Heart left ventricle (tissue), 16 donors: ENCODE data around the gene CCDC178. TPM values are rescaled to one million over a fixed set of nuclear protein-coding genes. Genes with fewer than 3 reads are reported as not detected.

Source experiments
- ATAC-seq, 4 donors: fragments of 200-7000 bp; cut with Tn5 transposase; one replicate each; pipeline ENCODE4 v1.9.1; 2020 to 2022; ENCODE audit warnings: moderate library complexity in 4 of 4, mild to moderate bottlenecking in 3 of 4, moderate number of reproducible peaks in 1 of 4
- DNase-seq, 5 donors: peaks; one replicate each; pipeline ENCODE4 v3.0.0-alpha.2; 2020
- H3K27ac ChIP-seq, 12 donors: fragments of 200-600 bp; sonication (generic) in 4 of 12; one replicate each; pipeline versions ENCODE4 v1.5.0 to v1.8.0; 2016 to 2022; ENCODE audit warnings: mild to moderate bottlenecking in 2 of 12
- H3K27me3 ChIP-seq, 9 donors: fragments of 200-600 bp; sonication (generic) in 2 of 9; one replicate each; pipeline versions ENCODE4 v1.5.1 to v1.8.0; 2016 to 2022; ENCODE audit warnings: mild to moderate bottlenecking in 3 of 9
- H3K36me3 ChIP-seq, 9 donors: fragments of 200-600 bp; sonication (generic) in 2 of 9; one replicate each; pipeline versions ENCODE4 v1.5.0 to v1.8.0; 2018 to 2022; ENCODE audit warnings: mild to moderate bottlenecking in 2 of 9
- H3K4me1 ChIP-seq, 12 donors: fragments of 200-600 bp; sonication (generic) in 4 of 12; one replicate each; pipeline versions ENCODE4 v1.5.0 to v1.8.0; 2016 to 2022; ENCODE audit warnings: mild to moderate bottlenecking in 3 of 12
- H3K4me3 ChIP-seq, 12 donors: fragments of 200-600 bp; sonication (generic) in 4 of 12; one replicate each; pipeline versions ENCODE4 v1.5.0 to v1.8.0; 2017 to 2022; ENCODE audit warnings: mild to moderate bottlenecking in 9 of 12, moderate library complexity in 4 of 12
- H3K9me3 ChIP-seq, 12 donors: fragments of 200-600 bp; sonication (generic) in 4 of 12; one replicate each; pipeline versions ENCODE4 v1.5.0 to v1.8.0; 2016 to 2022; ENCODE audit warnings: mild to moderate bottlenecking in 1 of 12
- POLR2A ChIP-seq, 2 donors: fragments of 450-650 bp; IDR thresholded peaks; one replicate each; pipeline ENCODE4 v1.6.1; 2017; ENCODE audit warnings: antibody characterized with exemption in 2 of 2, mild to moderate bottlenecking in 2 of 2, moderate library complexity in 2 of 2
- WGBS, 4 donors: extraction: QIAGEN DNeasy Blood & Tissue Kit in 2 of 4; methylation state at CpG; one replicate each; pipeline versions ENCODE4 v1.1.5 to v1.1.7; 2013 to 2018; 5-methylcytosine and 5-hydroxymethylcytosine counted together
- intact Hi-C, 10 donors: fragments of 100-400 bp; cut with DNase I; formaldehyde crosslinking; loops; one replicate each; pipeline versions ENCODE4 v1.11.1 to v1.14.2; 2022
- polyA plus RNA-seq, 2 donors: library from polyadenylated mRNA; stranded (reverse); fragments of 200-250 nt; gene quantifications; one replicate each; pipeline ENCODE4 v1.2.3, GENCODE V29; 2013
- total RNA-seq, 9 donors: library from RNA; depleted of rRNA in 2 of 9; stranded (reverse); fragments of >200 nt in 2 of 9; fragmentation: NEBNext Ultra II Directional in 3 of 9; extraction: Animal tissue kit (Norgen Biotek cat#: 25700) in 3 of 9; gene quantifications; one replicate each; pipeline versions ENCODE4 v1.1.0 to v1.2.4, GENCODE V29; 2016 to 2023
- TF ChIP-seq, protein P1 (sequence below), 12 donors: fragments of 200-600 bp; sonication (generic) in 4 of 12; IDR thresholded peaks; one replicate each; pipeline versions ENCODE4 v1.5.0 to v1.8.0; 2018 to 2022; ENCODE audit warnings: antibody characterized with exemption in 12 of 12, mild to moderate bottlenecking in 5 of 12
- donor health status: ischemic (EF 13 %, LVEDD 7.1; RV severe dilation, severe dysfunction).
- donor health status: healthy with polysubstance abuse.
- donor health status: DM: no; HTN: yes; CAD: no.
- donor health status: DM: no; HTN: no; CAD: no.
- donor health status: ischemic (EF 25% LVEDD 6.9; RV normal size, moderate dysfunction).
- donor health status: ischemic (EF 25% LVEDD 5.7; RV mildly dilated, moderate dysfunction).
- donor health status: healthy.
- donor health status: DM: yes; HTN: yes; CAD: no.
- donor health status: ischemic (EF 35%, LVEDD 5.7; RV mildly dilated, moderate dysfunction).
- donor health status: nonischemic (EF 11% LVEDD 7.7; RV severe dilation, severe dysfunction).
- donor health status: DM: yes; HTN: yes; CAD: no.
- donor health status: PGD.
- donor health status: ischemic (EF 29% LVEDD 5.4; RV normal size, mild dysfunction).
- donor health status: nonischemic (EF 23%, LVEDD 6.1; RV moderate dilation, normal function).

The CCDC178 gene
- total and polyA plus RNA-seq, 11 donors = 0.23 to 1.00 (median 0.41) TPM; not detected in 3

DNA sequence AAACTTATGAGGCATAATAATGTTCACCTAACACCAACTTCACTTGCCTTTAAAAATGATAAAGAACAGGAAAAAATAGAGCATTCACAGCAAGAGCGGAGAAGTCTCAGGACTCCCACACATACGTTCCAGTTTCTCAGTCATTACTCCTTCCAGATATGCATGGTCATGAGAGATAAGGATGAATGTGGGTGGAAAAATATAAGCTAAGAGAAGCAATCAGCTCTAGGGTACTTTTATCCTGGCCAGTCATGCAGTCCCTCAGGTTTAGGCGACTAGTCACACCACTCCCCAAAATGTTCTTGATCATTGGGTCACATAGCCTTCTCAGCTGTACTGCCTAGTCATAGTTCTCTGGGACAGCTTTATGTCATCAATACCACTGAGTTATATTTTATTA is 29.2 kb upstream of the CCDC178 start:
- no peak for DNase-seq
- no peaks in the 10 kb centered on the region for H3K9me3 ChIP-seq
- no peaks in the 10 kb centered on the region for H3K4me1 ChIP-seq
- intact Hi-C loops = no loop called here
- no peaks in the 10 kb centered on the region for H3K36me3 ChIP-seq
- ATAC-seq = no peak
- no peaks in the 10 kb centered on the region for H3K27me3 ChIP-seq
- TF ChIP-seq POLR2A (IDR thresholded peaks at IDR 0.05) = no peak
- TF ChIP-seq, protein P1, sequence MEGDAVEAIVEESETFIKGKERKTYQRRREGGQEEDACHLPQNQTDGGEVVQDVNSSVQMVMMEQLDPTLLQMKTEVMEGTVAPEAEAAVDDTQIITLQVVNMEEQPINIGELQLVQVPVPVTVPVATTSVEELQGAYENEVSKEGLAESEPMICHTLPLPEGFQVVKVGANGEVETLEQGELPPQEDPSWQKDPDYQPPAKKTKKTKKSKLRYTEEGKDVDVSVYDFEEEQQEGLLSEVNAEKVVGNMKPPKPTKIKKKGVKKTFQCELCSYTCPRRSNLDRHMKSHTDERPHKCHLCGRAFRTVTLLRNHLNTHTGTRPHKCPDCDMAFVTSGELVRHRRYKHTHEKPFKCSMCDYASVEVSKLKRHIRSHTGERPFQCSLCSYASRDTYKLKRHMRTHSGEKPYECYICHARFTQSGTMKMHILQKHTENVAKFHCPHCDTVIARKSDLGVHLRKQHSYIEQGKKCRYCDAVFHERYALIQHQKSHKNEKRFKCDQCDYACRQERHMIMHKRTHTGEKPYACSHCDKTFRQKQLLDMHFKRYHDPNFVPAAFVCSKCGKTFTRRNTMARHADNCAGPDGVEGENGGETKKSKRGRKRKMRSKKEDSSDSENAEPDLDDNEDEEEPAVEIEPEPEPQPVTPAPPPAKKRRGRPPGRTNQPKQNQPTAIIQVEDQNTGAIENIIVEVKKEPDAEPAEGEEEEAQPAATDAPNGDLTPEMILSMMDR (IDR thresholded peaks at IDR 0.05) = no peak
- no peak overlapping the region for H3K27ac ChIP-seq
- no peak overlapping the region for H3K4me3 ChIP-seq
- WGBS, 4 donors = 36 to 54% (median 48%) methylated on average over 3 of the region's 3 CpGs

DNA sequence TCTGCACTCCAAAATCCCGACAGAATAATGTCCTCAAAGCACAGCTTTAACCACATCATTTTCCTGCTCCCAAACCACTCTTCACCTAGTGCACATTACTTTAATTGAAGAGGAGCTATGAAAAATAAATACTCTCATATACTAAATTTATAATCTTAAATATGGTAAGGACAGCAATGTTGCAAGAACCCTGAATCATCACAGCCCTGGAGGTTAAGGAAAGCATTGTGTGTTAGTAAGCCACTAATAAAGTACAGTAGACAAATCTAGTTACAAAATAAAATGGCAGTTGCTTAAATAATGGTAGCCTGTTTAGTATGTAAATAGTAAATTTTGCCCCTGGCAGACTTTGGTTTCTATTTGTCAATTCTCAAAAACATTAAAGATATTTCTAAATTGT is 27.0 kb upstream of the CCDC178 start:
- DNase-seq = no peak
- H3K36me3 ChIP-seq = no peaks in the 10 kb centered on the region
- no peak for TF ChIP-seq POLR2A (IDR thresholded peaks at IDR 0.05)
- TF ChIP-seq, protein P1 (IDR thresholded peaks at IDR 0.05) = no peak
- no peaks in the 10 kb centered on the region for H3K9me3 ChIP-seq
- H3K4me3 ChIP-seq = no peak overlapping the region
- ATAC-seq = no peak
- no peaks in the 10 kb centered on the region for H3K4me1 ChIP-seq
- 69 to 93% (median 78%) methylated on average over 1 of the region's 1 CpG for WGBS, 4 donors
- no peak overlapping the region for H3K27ac ChIP-seq
- H3K27me3 ChIP-seq = no peaks in the 10 kb centered on the region
- intact Hi-C loops = no loop called here

DNA sequence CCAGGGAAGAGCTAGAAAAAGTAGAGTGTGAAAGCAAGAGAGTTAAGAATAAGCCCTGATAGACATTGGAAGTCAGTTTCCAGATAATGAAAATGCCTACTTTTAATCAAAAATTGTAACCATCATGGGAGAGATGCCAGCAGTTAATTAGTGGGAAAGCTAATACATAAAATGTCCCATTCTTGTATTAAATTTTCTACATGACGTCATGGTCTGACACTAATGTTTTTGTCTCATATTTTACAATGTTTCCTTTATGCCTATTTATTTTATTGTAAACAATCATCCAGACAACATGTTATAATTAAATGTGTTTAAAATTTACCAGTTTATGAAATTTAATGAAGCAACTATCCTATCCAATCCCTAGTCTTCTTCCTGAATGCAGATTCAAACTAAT is 26.3 kb upstream of the CCDC178 start:
- H3K4me3 ChIP-seq = no peak overlapping the region
- H3K4me1 ChIP-seq = no peaks in the 10 kb centered on the region
- intact Hi-C loops = no loop called here
- no peaks in the 10 kb centered on the region for H3K36me3 ChIP-seq
- 82 to 88% (median 83%) methylated on average over 1 of the region's 1 CpG for WGBS, 4 donors
- TF ChIP-seq, protein P1 (IDR thresholded peaks at IDR 0.05) = no peak
- DNase-seq = no peak
- no peak overlapping the region for H3K27ac ChIP-seq
- H3K9me3 ChIP-seq = no peaks in the 10 kb centered on the region
- ATAC-seq = no peak
- H3K27me3 ChIP-seq = no peaks in the 10 kb centered on the region

DNA sequence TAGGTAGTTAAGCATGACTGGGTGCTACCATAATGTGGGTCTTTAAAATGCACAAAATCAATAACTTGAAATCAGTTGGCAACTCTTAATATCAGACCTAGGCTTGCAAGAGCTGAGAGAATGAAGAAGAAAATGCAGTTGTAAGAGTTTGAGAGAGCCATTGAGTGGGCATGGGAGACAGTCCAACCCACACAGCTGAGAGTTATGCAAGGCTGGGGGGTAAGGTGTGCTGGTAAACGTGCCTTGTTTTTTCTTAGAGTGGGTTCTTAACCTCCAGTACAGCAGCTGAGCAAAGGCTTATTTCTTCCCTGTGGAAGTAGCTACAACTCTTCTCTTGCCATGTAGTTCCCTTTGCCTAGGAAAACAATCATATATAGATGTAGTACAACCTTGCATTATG is 20.2 kb upstream of the CCDC178 start:
- ATAC-seq = no peak
- no peaks in the 10 kb centered on the region for H3K4me1 ChIP-seq
- no peak for TF ChIP-seq POLR2A (IDR thresholded peaks at IDR 0.05)
- TF ChIP-seq, protein P1 (IDR thresholded peaks at IDR 0.05) = no peak
- H3K9me3 ChIP-seq = no peaks in the 10 kb centered on the region
- H3K27ac ChIP-seq = no peak overlapping the region
- H3K4me3 ChIP-seq = no peak overlapping the region
- DNase-seq = no peak
- no peaks in the 10 kb centered on the region for H3K36me3 ChIP-seq
- intact Hi-C loops = no loop called here
- H3K27me3 ChIP-seq = no peaks in the 10 kb centered on the region
- 38 to 53% (median 48%) methylated on average over 1 of the region's 1 CpG for whole genome bisulfite sequencing, 4 donors
